ENCODE results near the gene PPP4R2.
"Not testable (repeated sequence)": the region's sequence is repeated elsewhere in the genome, so short reads cannot be mapped to it uniquely, and the experiment has no call there.

Gene PPP4R2

DNA sequence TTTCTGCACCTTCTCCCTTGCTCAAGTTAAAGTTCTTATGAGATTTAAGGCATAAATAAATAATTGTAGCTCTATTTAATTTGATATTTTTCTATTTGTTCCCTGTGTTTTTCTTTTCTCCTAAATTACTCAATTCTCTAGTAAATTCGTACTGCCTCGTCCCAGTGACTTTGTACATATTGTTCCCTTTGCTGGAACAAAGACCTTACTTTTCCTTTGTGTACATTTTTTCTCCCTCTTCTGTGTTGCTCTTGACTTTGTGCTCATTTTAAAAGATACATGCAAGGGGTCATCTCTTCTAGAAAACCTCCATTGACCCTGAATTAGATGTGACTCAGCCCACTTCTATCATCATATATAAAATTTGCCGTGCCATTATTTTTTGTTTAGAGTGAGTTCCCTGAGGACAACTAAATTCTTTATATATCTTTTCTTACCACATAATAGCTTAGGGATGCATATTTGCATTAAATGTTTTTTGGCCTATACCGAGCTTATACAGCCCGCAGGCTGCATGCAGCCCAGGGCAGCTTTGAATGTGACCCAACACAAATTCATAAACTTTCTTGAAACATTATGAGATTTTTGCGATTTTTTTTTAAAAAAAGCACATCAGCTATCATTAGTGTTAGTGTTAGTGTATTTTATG is 29.6 kb downstream of the PPP4R2 start:
- DNase-seq (ENCODE audit: low read depth) = no peak

DNA sequence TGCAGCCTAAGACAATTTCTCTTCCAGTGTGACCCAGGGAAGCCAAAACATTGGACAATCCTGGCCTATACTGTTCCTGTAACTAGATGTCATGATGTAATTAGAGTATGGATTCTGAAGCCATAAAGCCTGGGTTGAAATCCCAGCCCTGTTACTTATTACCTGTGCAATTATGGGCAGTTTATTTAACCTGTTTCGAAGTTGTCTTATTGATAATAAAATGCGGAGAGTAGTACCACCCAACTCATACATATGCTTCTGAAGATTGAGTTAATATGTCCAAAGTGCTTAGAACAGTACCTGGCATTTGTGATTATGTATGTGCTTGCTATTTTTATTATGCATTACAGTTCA is 30.1 kb downstream of the PPP4R2 start:
- DNase-seq (ENCODE audit: low read depth) = no peak

DNA sequence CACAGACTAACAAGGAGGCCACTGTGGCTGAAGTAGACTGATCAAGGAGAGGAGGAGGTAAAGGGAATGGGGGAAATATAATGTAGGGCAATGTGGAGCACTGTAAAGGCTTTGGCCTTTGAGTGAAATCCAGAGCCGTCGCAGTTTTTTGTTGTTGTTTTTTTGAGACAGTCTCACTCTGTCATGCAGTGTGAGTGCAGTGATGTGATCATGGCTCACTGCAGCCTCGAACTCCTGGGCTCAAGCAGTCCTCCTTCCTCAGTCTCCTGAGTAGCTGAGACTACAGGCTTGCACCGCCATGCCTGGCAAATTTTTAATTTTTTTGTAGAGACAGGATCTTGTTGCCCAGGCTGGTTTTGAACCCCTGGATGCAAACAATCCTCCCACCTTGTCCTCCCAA is 32.2 kb downstream of the PPP4R2 start:
- DNase-seq (ENCODE audit: low read depth) = no peak

DNA sequence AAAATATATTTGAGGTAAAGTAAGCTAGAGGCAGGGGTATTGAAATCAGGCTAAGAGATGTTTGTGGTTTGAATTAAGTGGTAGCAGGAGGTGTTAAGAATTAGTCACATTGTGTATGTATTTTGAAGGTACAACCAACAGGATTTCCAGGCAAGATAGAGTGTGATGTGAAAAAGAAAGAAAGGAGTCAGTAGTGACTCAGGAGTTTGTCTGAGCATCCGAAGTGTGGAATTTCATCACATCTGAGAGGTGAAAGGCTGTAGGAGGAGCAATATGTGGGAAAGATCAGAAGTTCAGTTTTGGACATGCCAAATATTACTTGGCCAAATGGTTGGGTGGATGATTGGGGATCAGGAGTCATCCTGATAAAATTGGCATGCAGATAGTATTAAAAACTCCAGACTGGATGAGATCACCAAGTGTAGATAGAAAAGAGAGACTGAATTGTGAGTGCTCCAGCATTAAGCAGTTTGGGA is 32.7 kb downstream of the PPP4R2 start:
- no peak for DNase-seq (ENCODE audit: low read depth)

DNA sequence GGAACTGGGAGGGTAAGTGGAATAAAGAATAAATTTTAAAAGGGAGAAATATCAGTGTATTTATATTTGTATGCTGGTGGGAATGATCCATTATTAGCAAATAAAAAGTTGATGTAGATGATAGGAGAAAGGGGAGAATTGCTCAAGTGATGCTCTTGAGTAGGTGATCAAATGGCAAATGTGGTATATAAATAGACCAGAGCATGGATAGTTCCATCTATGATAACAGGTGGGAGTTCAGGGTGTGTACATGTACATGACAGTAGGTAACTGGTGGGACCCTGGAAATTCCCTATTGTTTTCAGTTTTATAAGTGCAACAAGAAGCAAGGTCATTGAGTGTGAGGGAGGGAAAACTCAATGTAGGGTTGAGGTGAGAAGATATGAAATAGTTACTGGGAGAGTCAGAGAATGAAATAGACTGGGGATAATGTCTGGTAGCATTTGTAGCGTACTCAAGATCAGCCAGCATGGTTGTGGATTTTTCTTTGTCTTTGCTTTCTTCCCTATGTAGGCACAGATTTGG is 33.5 kb downstream of the PPP4R2 start:
- no peak for DNase-seq (ENCODE audit: low read depth)

DNA sequence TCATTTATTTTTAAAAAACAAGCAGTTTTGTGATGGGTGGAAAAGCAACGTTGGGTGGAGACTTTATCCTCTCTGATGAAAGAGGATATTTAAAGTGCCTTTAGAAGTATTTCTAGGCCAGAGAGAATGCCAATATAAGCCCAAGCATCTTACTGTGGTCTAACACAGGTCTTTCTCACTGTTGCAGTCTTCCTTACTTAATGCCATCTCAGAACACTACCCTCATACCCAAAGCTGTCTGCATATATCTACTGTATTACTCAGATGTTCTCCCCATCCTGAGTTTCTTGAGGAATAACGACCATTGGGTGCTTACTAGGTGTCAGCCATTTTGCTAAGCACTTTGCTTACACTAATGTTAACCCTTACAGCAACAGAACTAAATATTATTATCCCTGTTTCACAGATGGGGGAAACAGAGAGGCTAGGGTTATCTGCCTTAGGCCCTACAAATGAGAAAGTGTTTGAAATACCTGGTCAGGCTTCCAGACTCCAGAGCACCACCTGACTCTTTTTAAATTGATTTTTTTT is 35.0 kb downstream of the PPP4R2 start:
- no peak for DNase-seq (ENCODE audit: low read depth)

DNA sequence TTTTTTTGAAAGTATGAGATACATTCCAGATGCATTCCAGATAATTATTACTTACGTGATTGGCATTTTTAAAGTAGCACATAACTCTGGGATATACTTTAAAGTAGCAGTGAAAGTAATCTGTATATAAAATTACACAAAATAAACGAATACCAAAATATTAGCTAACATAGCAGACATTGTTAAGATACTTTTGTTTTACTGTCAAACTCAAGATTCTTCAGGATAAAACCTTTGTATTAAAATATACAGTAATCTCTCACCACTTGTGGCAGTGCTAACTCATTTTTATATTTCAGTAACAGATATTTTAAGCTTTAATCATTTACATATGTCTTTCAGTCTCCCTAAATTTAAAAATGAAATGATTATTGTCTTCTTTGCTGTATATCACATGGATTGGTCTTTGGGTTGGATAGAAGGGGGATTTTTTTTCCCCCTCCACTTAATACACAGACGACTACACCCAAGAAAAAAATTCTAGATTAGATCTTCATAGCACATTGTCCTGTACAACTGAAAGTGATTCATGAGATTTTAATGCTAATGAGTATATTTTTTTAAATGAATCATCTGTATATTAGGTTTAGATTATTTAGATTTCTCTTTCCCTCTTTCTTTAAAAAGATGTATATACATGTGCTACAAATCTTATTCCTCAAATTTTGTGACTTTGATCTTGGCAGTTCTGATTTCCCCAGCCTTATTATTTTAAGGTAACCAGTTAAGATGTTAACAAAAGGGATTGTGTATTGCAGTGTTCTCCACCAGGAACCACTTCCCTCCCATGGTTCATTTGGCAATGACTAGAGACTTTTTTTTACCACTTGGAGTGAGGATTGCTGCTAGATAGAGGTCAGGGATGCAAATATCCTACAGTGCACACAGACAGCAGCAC is 40.3 kb downstream of the PPP4R2 start:
- DNase-seq (ENCODE audit: low read depth) = no peak

DNA sequence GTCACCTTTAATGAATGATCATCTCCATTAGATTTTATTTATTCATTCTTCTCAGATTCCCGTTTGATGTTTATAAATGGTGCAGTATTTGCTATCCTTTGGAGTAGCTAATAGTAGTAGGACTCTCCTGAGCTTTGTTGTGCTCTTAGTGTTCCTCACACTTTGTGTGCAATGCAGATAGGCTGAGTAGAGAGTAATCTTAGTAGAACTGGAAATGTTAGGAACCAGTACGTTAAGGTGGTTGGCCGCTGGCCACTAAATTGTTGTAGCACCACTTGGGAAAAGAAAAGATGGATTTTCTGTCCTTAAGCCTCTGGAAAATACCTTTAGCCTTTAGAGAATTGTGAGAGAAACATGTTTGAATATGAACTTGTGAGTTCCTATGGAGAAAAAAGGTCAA is 44.9 kb downstream of the PPP4R2 start:
- DNase-seq (ENCODE audit: low read depth) = no peak

DNA sequence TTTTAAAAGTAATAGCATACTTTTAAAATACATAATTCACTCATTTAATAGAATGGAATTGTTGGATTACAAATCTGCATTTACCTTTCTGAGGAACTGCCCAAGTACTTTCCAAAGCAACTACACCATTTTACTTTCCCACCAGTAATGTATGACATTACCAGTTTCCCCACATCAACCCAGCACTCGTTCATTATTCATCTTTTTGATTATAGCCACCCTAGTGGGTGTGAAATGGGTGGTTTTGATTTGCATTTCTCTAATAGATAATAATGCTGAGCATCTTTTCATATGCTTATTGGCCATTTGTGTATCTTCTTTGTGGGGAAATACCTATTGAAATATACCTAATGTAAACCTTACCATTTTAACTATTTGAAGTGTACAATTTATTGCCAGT is 46.8 kb downstream of the PPP4R2 start:
- DNase-seq (ENCODE audit: low read depth) = no peak

DNA sequence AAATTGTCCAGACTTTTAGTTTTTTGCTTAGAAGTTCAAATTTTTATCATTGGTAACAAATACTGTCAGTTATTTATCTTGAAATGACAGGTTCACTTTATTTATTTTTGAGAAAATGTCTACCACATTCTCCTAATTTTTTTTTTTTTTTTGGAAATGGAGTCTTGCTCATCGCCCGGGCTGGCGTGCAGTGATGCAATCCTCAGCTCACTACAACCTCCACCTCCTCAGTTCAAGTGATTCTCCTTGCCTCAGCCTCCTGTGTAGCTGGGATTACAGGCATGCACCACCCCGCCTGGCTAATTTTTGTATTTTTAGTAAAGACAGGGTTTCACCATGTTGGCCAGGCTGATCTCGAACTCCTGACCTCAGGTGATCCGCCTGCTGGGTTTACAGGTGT is 48.8 kb downstream of the PPP4R2 start:
- no peak for DNase-seq (ENCODE audit: low read depth)

DNA sequence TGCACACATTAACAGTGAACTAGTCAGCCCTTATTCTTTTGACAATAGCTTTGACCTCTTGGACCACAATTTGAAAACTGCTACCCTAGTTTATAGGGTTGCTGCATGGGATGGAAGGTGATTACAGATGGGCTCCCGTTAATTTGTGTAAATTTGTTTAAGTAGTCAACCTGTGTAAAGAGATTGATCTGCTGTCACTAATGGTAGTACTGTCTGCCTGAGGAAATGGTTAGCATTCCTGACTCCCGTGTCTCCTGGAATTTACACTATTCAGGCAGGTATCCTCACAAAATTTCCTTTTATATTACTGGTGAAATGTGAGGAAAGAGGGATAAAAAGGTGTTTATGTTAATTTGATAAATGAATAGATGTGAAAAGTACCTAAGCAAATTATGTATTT is 49.6 kb downstream of the PPP4R2 start:
- no peak for DNase-seq (ENCODE audit: low read depth)

DNA sequence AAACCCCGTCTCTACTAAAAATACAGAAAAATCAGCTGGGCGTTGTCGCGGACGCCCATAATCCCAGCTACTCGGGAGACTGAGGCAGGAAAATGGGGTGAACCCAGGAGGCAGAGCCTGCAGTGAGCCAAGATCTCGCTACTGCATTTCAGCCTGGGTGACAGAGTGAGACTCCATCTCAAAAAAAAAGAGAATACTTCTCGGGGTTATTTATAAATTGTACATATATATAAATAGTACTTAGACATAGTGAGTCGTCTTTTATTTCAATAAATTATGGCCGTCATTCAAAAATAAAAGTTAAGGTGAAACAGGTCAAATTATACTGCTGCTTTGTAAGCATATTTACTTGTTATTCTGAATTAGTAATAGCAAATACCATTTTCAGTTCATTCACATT is 52.7 kb downstream of the PPP4R2 start:
- DNase-seq (ENCODE audit: low read depth) = no peak

DNA sequence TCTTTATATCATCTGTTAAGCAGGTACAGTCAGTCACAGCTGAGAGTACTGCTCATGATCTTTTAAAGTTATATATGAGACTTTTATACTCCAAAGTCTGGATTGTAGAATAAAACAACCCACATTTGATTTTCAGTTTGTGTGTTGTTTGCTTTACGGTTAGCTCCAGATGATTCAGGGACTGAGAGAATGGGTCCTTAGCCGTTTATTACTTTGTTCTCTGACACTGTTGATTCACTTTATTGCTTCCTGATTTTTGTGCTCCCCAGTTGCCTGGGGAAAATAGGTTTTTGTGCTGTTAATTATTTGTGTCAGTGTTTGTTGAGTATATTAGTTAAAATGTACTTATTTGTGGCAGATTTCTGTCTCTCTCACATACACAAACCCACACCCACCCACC is 56.2 kb downstream of the PPP4R2 start:
- DNase-seq (ENCODE audit: low read depth) = no peak

DNA sequence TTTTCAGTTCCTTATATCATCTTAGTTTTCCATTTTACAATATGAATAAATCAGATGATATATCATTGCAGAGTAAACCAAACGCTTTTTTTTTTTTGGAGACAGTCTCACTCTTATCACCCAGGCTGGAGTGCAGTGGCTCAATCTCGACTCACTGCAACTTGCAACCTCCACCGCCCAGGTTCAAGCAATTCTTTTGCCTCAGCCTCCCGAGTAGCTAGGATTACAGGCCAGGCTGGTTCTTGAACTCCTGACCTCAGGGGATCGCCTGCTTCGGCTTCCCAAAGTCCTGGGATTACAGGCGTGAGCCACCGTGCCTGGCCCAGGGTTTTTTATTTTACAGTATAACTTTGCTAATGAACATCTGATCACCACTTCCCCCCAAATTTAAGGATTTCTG is 59.0 kb downstream of the PPP4R2 start:
- DNase-seq (ENCODE audit: low read depth) = no peak

DNA sequence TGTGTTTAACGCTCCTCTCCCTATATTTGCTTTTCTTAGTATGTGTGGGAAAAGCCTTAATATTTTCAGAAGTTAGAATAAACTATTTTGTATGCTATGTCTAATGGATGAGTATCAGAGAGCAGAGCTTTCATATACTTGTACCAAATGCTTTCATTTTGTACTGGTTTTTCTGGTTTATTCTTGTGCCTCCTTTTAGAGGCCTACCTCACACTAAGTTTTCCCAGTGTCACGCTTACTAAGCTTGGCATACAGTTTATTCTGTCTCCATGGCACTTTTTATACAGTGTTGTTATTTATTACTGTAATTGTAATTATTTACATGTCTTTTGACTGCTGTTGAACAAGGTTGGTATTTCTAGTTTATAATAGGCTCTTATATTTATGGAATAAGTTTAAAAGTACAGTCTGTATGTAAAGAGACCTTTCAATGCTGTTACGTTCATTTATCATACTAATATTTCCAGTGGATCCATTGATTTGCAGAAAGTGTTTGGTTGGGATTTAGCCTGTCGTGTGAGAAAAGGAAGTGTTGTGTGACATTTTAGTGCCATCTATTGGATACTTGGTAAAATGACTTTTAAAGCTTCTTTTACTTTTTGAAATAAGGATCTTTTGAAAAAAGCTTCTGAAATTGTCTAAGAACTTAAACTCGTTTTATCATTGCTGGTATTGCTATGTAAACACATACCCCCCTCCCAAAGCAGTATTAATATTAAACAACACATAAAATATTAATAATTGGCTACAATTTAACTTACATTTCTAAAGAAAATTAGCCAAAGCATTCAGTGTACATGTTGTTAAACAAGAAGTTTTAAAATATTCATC is 59.6 kb downstream of the PPP4R2 start:
- DNase-seq (ENCODE audit: low read depth) = no peak

DNA sequence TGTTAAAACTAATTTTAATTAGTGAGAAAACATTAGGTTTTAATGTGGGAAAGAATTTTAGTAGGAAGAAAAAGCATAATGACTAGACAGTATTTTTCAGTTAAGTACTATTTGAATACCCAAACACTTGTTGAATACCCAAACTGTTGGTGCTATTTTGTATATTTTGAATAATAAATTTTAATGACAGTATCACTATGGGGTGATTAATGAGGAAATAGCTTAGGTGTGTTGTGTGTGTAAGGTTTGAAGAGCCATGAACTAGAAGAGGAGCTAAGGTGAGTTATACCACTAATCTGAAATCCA is 60.2 kb downstream of the PPP4R2 start:
- no peak for DNase-seq (ENCODE audit: low read depth)

DNA sequence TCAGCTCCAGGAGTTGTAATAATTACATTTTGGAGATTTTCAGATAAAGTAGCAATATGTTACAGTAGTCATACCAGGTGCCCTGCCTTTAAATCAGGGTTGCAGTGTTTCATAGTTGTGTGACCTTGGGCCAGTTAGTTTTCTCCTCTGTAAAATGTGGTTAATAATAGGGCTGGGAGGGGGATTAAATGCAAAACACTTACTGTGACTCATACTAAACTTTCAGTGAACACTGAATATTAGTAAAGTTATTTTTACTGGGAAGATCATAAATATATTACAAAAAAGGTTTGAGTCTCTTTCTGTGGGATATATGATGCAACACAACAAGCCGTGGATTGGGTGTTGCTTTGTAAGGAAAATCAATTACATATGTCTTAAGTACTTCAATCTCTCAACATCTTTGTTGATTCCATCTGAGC is 63.7 kb downstream of the PPP4R2 start:
- no peak for DNase-seq (ENCODE audit: low read depth)

DNA sequence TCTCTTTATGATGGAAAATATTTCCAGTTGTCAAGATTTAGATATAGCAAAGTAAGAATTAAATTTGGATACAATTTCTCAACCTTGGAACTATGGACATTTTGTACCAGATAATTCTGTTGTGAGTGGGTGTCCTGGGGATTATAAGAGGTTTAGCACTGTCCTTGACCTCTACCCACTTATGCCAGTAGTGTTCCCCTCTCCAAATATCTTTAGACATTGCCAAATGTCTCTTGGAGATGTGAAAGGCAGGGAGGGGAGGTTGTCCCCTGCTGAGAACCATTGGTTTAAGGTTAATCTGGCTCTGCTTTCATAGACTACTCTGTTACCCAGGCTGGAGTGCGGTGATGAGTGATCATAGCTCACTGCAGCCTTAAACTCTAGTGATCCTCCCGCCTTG is 64.8 kb downstream of the PPP4R2 start, which contains the start of gene EBLN2:
Gene EBLN2 (plus strand): TSS at position 244 of the 400 bp plus-strand sequence. CDS start 423 bp downstream, outside the sequence.
- DNase-seq (ENCODE audit: low read depth) = no peak

DNA sequence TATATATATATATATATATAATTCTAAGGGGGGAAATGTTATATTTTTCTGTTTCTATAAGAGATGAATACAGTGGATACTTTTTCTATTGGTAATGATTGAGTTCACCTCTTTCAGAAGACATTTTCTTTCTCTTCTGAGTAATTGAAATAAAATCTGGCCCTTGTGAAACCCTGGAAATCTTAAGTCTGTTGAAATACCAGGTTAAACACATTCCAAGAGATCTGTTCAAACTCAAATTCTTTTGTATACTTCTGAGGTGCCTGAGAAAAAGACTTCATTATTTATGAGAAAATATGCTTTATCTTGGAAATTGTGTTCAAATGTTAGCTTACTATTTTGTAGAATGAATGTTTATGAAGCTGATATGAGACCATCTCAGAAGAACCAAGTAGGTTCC is 69.6 kb downstream of the PPP4R2 start:
- DNase-seq (ENCODE audit: low read depth) = not testable (repeated sequence)

DNA sequence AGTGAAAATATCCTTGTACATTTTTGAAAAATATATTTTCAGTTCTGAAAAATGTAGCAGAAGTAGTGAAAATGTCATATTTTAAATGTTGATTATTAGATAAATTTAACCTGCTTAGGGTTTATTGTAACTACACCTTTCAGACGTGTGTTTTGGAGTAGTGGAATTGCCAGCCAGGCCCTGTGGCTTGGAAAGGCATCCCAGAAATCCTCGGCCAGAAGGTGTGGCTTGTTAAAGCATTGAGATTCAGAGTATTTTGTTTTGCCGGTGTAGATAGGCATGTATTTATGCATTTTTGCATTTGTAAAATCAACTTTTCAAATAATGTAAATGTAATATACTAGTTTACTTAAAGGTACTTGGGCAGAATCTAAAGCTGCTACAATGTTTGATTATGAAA is 71.8 kb downstream of the PPP4R2 start:
- DNase-seq (ENCODE audit: low read depth) = no peak

DNA sequence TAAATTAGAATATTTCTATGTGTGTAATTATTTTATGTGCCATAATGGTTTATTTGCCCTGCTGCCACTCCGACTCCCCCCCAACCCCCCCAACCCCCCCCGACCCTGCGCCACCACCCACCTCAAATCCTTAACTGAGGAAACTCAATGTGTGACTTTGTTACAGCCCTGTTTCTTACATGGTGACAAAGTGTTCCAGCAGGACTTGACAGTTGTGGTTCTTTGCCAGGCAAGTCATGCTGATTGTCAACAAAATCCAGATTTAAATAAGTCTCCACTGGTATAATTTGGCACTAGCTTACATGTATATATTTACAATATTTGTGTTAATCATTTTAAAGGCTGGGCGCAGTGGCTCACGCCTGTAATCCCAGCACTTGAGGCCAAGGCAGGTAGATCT is 72.6 kb downstream of the PPP4R2 start:
- no peak for DNase-seq (ENCODE audit: low read depth)

DNA sequence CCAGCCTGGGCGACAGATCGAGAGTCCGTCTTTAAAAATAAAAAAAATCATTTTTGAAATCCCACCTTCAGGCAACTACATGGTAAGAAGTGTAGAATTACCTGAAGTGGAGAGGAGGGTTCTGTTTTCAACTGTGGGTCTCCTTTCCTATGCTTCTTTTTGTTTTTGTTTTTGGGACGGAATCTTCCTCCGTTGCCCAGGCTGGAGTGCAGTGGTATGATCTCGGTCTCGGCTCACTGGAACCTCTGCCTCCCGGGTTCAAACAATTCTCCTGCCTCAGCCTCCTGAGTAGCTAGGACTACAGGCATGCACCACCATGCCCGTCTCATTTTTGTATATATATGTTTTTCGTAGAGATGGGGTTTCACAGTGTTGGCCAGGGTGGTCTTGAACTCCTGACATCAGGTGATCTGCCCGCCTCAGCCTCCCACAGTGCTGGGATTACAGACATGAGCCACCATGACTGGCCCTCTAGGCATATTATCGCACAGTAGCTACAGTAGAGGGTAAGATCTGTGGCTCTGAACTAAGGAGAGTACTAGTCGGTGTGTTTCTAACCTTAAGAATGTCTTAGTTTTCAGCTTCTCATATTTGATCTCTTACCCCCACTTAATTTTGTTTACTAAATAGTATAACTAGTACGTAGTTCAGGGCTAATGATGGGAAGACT is 73.3 kb downstream of the PPP4R2 start:
- DNase-seq (ENCODE audit: low read depth) = no peak
